ENCODE measurements around the gene FANCB. TPM values are rescaled to one million over a fixed set of nuclear protein-coding genes. Genes with fewer than 3 reads are reported as not detected.

FANCB gene
- total and polyA plus RNA-seq, 2 of the 13 experiments (the other 11 are each of a cell fraction or from before 2014, with no cell fraction given) = 1.0 to 5.8 TPM

GRCh38 chrX:14915596-14915995, 42.7 kb upstream of the FANCB start:
- intact Hi-C loops (cut with micrococcal nuclease; ENCODE audit: unreplicated experiment) (no loop called here), in situ Hi-C loops (cut with HindIII; ENCODE audit: extremely low pct_ligation_motif_present, low pct_unique_long_range_greater_than_20kb) (no loop called here)
- FAIRE-seq (no peak), ATAC-seq (no peak), DNase-seq (ENCODE audit: low spot score) (no peak)
- TF ChIP-seq TEAD3 (CRISPR knock-in tag; optimal IDR thresholded peaks at IDR 0.05; ENCODE audit: borderline replicate concordance) (no peak), GLMP (CRISPR knock-in tag; IDR thresholded peaks at IDR 0.05; ENCODE audit: borderline replicate concordance) (no peak), TGIF2 (CRISPR knock-in tag; IDR thresholded peaks at IDR 0.05) (no peak), MED13 (CRISPR knock-in tag; IDR thresholded peaks at IDR 0.05) (no peak), JUN (CRISPR knock-in tag; IDR thresholded peaks at IDR 0.05) (no peak), NAIF1 (CRISPR knock-in tag; IDR thresholded peaks at IDR 0.05; ENCODE audit: borderline replicate concordance) (no peak), ZNF350 (CRISPR knock-in tag; IDR thresholded peaks at IDR 0.05; ENCODE audit: borderline replicate concordance, low read depth) (no peak), ZNF557 (CRISPR knock-in tag; IDR thresholded peaks at IDR 0.05) (no peak), GMEB1 (CRISPR knock-in tag; IDR thresholded peaks at IDR 0.05; ENCODE audit: borderline replicate concordance) (no peak), KLF12 (CRISPR knock-in tag; IDR thresholded peaks at IDR 0.05; ENCODE audit: borderline replicate concordance) (no peak), ZBTB42 (CRISPR knock-in tag; IDR thresholded peaks at IDR 0.05) (no peak), NFE2 (CRISPR knock-in tag; IDR thresholded peaks at IDR 0.05) (no peak), TFDP2 (CRISPR knock-in tag; IDR thresholded peaks at IDR 0.05) (no peak), SSRP1 (CRISPR knock-in tag; IDR thresholded peaks at IDR 0.05) (no peak), KLF15 (CRISPR knock-in tag; IDR thresholded peaks at IDR 0.05; ENCODE audit: borderline replicate concordance) (no peak), ZNF3 (CRISPR knock-in tag; IDR thresholded peaks at IDR 0.05) (no peak), ESRRA (CRISPR knock-in tag; IDR thresholded peaks at IDR 0.05; ENCODE audit: low read depth) (no peak)
- H3K4me2 ChIP-seq (ENCODE audit: low read depth, low read length) = no peak overlapping the region
- no peaks in the 10 kb centered on the region for H3K27me3 ChIP-seq (ENCODE audit: control insufficient read depth in 1 of 2, insufficient read depth in 2 of 2, low read length in 2 of 2)
- WGBS (ENCODE audit: low lambda C conversion rate) = 89% methylated on average over 1 of the region's 3 CpGs
- ChIA-PET POLR2A (no interaction called here), CTCF (ENCODE audit: low intra/inter-chr PET ratio, low total read pairs) (no interaction called here)
- H3K9ac ChIP-seq (ENCODE audit: insufficient read depth, low read depth, low read length) = no peak overlapping the region
- BruUV-seq (replicated peaks) = no TSS peak
- no peak overlapping the region for H3K4me3 ChIP-seq (replicated peaks in 1 of 3; ENCODE audit: insufficient read depth in 1 of 3, low read depth in 2 of 3, low read length in 3 of 3)
- H3K36me3 ChIP-seq (replicated peaks in 1 of 2; ENCODE audit: control insufficient read depth in 1 of 2, insufficient read depth in 2 of 2, low read length in 2 of 2) = peaks cover 2 to 11% of the 10 kb centered on the region in 2 experiments; a peak in 3 of 5 replicates
- no peaks in the 10 kb centered on the region for H3K9me3 ChIP-seq (ENCODE audit: low read length)
- H3K27ac ChIP-seq (ENCODE audit: extremely low read length, insufficient read depth, low read length) = no peak overlapping the region
- no peaks in the 10 kb centered on the region for H3K4me1 ChIP-seq (ENCODE audit: insufficient read depth, low read length)
- no peak overlapping the region for H2AFZ ChIP-seq (ENCODE audit: low read length)
- H3K79me2 ChIP-seq (ENCODE audit: insufficient read depth, low read length) = no peaks in the 10 kb centered on the region
- no peaks in the 10 kb centered on the region for H4K20me1 ChIP-seq (ENCODE audit: insufficient read depth, low read length)
